ENCODE results near the gene IMP3. TPM values are rescaled to one million over a fixed set of nuclear protein-coding genes. Genes with fewer than 3 reads are reported as not detected.

IMP3 gene
- total and polyA plus RNA-seq, 9 of the 15 experiments (the other 6 are each of a cell fraction or from before 2014, with no cell fraction given), result 14.5 to 160 (median 74.4) TPM

DNA sequence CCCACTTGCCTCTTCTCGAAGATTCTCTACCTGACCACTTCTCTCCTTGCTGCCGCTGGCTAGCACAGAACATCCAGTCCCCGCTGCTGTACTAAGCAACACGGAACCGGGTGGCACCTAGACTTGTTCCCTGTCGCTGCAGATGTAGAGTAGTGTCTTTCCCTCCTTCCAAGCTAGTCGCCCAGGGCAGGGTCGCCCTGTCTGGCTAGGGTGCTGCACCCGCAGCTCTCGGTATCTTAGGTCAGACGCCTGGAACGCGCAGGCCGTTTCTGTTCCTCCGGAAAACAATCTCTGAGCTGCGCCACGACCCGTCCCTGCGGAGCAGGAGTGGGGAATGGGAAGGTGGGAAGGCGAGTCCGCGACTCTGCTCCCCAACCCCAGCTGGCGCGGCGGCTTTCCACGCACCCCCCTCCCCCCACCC is 6.9 kb upstream of the IMP3 start (continued):
- TF ChIP-seq, protein P1, sequence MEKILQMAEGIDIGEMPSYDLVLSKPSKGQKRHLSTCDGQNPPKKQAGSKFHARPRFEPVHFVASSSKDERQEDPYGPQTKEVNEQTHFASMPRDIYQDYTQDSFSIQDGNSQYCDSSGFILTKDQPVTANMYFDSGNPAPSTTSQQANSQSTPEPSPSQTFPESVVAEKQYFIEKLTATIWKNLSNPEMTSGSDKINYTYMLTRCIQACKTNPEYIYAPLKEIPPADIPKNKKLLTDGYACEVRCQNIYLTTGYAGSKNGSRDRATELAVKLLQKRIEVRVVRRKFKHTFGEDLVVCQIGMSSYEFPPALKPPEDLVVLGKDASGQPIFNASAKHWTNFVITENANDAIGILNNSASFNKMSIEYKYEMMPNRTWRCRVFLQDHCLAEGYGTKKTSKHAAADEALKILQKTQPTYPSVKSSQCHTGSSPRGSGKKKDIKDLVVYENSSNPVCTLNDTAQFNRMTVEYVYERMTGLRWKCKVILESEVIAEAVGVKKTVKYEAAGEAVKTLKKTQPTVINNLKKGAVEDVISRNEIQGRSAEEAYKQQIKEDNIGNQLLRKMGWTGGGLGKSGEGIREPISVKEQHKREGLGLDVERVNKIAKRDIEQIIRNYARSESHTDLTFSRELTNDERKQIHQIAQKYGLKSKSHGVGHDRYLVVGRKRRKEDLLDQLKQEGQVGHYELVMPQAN (IDR thresholded peaks at IDR 0.05; ENCODE audit: borderline replicate concordance), result 0 out of 2 replicates have a peak, but pooled peaks have one; percentile 12
- TF ChIP-seq TEAD1 (CRISPR knock-in tag; IDR thresholded peaks at IDR 0.05) (peak in 1 of 2 experiments; percentile 15; a peak in 2 of 4 replicates), SAP30 (IDR thresholded peaks at IDR 0.05; ENCODE audit: borderline replicate concordance, insufficient read depth, low read depth, low read length, poor library complexity, severe bottlenecking) (peak; percentile 25)

DNA sequence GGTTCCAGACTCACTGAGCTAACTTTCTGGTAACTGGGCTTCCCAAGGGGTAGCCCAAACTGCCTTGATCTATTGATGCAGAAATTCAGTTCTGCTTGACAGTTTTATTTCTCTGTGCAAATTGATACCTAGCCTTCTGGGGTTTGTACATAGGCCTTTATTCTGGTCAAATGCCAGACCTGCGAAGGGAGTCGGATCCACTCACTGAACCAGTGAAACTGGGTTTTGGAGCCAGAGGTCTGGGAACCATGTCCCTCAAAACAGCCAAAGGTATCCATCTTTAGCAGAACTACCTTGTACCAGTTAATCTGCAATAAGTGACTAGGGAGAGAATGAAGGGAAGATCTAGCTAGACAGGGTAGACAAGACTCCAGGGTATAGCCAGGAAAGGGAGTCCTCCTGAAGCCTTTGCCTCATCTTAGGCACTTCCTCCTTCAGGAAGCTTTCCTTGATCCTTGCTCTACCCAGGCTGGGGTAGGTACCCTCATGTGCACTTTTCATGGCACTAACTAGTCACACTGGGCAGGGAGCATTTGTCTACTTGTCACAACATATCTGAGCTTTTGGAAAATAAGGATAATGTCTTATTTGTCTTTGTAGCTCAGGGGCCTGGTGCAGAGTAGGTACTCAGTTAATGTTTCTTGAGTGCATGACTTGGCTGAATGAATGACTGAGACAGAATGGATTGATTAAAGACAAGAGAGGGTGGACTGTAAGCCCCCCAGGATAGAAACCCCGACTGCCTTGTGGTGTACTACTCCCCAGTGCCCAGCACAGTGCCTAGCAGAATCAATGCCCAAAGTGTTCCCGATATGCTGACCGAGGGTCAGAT is 6.3 kb upstream of the IMP3 start:
- Histone ChIP-seq H3K27me3 (ENCODE audit: control insufficient read depth in 2 of 2, insufficient read depth in 2 of 2, low read length in 2 of 2) (no peaks in the 10 kb centered on the region), H3K4me2 (ENCODE audit: insufficient read depth, low read length) (peak overlapping the region; percentile 96), H3K9me1 (ENCODE audit: control insufficient read depth, insufficient read depth, low read length) (no peaks in the 10 kb centered on the region), H4K20me1 (replicated peaks; ENCODE audit: control insufficient read depth, insufficient read depth, low read length) (no peaks in the 10 kb centered on the region), H3K4me1 (replicated peaks in 1 of 2; ENCODE audit: control insufficient read depth in 2 of 2, insufficient read depth in 2 of 2, low read length in 2 of 2) (peaks cover 35 to 47% of the 10 kb centered on the region in 2 experiments; a peak in 4 of 5 replicates), H3K9ac (ENCODE audit: insufficient read depth in 1 of 2, low read depth in 2 of 2, low read length in 2 of 2) (peak overlapping the region; percentile 86 to 97), H3K4me3 (peak overlapping the region; percentile 79), H3K79me2 (ENCODE audit: control insufficient read depth, insufficient read depth, low read length) (peaks cover 46% of the 10 kb centered on the region), H3K9me3 (replicated peaks; ENCODE audit: control insufficient read depth, insufficient read depth, low read depth, low read length) (no peaks in the 10 kb centered on the region), H2AFZ (ENCODE audit: low read depth, low read length) (peak overlapping the region; percentile 98), H3K27ac (ENCODE audit: extremely low read depth, low read depth, low read length) (no peak overlapping the region; the same call in 2 of the 3 replicates), H3K36me3 (ENCODE audit: control insufficient read depth, insufficient read depth, low read length) (peaks cover 15% of the 10 kb centered on the region; the same call in 2 of the 3 replicates)
- ATAC-seq, result no peak
- 41% methylated on average over 5 of the region's 5 CpGs for WGBS (ENCODE audit: insufficient coverage, low coverage, missing lambda C conversion rate)
- DNase-seq (ENCODE audit: extremely low read depth in 1 of 4, low spot score in 3 of 4), result no peak
- intact Hi-C loops (cut with micrococcal nuclease) (no loop called here), in situ Hi-C loops (cut with MboI) (no loop called here)
- no peak for FAIRE-seq
- ChIA-PET CTCF (ENCODE audit: low intra/inter-chr PET ratio) (no interaction called here), POLR2A (interaction anchor here (0.5 to 1.9 kb wide), 4 partner anchors 13 to 457 kb away, joined by 3 to 16 read pairs (median 6); partner anchors contain the start of gene SNUPN)
- BruUV-seq (replicated peaks), result no TSS peak
- TF ChIP-seq, protein P2, sequence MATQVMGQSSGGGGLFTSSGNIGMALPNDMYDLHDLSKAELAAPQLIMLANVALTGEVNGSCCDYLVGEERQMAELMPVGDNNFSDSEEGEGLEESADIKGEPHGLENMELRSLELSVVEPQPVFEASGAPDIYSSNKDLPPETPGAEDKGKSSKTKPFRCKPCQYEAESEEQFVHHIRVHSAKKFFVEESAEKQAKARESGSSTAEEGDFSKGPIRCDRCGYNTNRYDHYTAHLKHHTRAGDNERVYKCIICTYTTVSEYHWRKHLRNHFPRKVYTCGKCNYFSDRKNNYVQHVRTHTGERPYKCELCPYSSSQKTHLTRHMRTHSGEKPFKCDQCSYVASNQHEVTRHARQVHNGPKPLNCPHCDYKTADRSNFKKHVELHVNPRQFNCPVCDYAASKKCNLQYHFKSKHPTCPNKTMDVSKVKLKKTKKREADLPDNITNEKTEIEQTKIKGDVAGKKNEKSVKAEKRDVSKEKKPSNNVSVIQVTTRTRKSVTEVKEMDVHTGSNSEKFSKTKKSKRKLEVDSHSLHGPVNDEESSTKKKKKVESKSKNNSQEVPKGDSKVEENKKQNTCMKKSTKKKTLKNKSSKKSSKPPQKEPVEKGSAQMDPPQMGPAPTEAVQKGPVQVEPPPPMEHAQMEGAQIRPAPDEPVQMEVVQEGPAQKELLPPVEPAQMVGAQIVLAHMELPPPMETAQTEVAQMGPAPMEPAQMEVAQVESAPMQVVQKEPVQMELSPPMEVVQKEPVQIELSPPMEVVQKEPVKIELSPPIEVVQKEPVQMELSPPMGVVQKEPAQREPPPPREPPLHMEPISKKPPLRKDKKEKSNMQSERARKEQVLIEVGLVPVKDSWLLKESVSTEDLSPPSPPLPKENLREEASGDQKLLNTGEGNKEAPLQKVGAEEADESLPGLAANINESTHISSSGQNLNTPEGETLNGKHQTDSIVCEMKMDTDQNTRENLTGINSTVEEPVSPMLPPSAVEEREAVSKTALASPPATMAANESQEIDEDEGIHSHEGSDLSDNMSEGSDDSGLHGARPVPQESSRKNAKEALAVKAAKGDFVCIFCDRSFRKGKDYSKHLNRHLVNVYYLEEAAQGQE (IDR thresholded peaks at IDR 0.05; ENCODE audit: borderline replicate concordance), result no peak
- TF ChIP-seq, protein P2 (CRISPR knock-in tag; IDR thresholded peaks at IDR 0.05; ENCODE audit: low read depth), result no peak
- TF ChIP-seq GATAD2B (IDR thresholded peaks at IDR 0.05; ENCODE audit: borderline replicate concordance), result no peak
- TF ChIP-seq ZNF324 (CRISPR knock-in tag; IDR thresholded peaks at IDR 0.05), result no peak
- TF ChIP-seq ZNF133 (CRISPR knock-in tag; IDR thresholded peaks at IDR 0.05), result no peak
- TF ChIP-seq NFYB (IDR thresholded peaks at IDR 0.05; ENCODE audit: extremely low read depth, insufficient read length), result no peak
